Stromal cell of bone marrow (primary cell): ENCODE data around the gene SLC16A4.
"Not testable (repeated sequence)": the region's sequence is repeated elsewhere in the genome, so short reads cannot be mapped to it uniquely, and the experiment has no call there.

Experiments used
- DNase-seq: peaks from one replicate; pipeline ENCODE4 v3.0.0-alpha.2; 2012; ENCODE audit warnings: low read depth

SLC16A4 gene

DNA sequence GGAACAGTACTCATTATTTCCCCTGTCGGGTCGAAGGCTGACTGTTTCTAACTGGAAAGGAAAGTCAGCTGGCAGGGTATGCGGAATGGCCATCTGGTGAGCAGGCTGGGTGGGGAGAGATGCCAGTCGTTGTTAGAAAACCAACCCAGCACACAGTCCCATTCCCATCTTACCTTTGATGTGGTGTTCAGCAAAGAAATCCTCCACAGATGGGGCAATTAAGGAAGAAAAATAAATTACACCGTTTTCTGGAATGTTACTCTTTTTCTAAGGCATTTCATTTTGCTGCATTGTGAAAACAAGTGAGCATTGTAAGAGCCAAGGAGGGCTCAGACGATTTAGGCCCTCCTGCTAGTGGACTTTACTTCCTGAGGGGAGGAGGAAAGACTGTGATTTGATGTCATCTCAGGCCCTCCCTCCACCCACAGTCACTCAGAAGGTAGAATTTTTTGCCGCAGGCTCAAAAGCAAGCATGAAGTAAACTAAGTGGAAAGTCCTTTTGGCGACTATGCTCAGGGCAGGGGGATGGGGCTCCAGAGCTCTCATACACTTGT is at the start of gene SLC16A4:
Gene SLC16A4, minus strand, starts transcription at position 335 of the 554 bp plus-strand sequence. CDS start 1,703 bp downstream, outside the sequence.
- DNase-seq, result no peak

- not testable (repeated sequence) for DNase-seq
Measured at GRCh38 chr1:110439873-110440272, 49.0 kb upstream of the SLC16A4 start.

DNA sequence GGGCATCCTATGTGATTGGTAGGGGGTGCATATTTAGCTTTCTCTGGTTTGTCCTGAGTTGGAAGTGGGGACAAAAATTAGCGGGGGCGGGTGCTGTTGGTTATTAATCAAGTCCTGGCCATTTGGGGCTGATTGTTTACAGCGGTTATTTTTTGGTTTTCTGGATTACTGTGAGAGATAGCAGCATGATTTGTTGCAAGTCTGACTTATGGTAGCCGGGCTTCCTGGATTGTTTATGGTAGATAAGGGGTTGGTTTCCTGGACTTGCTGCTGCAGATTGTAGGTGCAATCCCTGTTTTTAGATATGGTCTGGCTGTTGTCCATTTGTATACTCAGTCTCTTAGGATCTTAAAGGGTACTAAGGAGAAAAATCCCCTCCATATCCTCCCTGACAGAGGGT is 48.1 kb upstream of the SLC16A4 start:
- no peak for DNase-seq

- not testable (repeated sequence) for DNase-seq
Measured at GRCh38 chr1:110437645-110438299, 46.9 kb upstream of the SLC16A4 start.

DNA sequence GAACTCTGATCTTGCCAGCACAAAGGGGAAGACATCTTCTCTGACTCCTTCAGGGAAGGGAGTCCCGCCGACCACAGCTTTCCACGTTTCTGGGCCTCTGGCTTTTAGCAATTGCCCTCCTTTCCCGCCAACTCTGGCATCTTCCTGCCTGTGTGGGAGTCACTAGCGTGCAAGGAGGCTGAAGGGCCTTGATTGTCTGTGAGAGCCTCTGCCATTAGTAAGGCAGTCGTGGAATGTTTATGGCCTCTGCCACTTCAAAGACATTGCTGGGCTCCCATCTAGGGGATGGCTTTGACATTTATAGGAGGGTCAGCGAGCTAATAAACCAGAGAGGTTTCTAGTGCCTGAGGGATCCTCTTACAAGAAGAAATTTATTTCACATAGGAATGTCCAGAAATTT is 45.8 kb upstream of the SLC16A4 start:
- no peak for DNase-seq

DNA sequence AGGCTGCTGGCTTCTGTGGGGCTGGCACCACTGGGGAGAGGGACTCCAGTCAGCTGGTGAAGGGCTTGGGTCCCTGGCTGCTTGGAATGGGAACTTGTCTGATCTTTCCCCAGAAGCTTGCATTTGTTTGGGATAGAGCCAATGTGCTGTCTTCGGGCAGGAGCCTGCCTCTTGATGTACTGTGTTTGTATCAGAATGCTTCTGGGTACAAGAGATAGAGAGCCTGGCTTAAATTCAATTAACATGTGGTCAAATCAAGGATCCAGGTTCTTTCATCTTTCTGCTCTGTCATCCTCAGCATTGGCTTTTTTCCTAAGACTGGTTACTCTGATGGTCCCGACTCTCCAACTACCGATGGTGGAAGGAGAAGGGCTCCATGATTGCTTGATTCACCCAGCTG is 44.1 kb upstream of the SLC16A4 start:
- no peak for DNase-seq

GRCh38 chr1:110433803-110434202 is 43.0 kb upstream of the SLC16A4 start:
- DNase-seq, result peak; percentile 35

DNA sequence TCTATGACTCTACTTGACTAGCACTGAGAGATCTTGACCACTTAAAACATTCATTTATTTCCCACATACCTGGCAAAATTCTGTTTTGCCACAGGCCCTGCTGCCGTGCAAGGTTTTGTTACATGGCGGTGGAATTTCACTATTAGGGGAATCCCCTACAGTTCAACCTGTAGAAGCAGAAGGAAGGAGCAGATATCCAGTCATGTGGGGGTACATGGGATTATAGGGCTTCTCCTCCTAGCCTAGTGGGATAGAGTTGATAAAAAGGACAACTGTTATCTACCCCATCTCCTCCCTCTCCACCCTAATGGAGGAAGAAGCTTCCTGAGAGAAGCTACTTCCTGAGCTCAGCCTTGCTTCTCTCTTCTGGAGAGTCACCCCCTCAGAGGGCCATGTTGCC is 42.4 kb upstream of the SLC16A4 start:
- no peak for DNase-seq

GRCh38 chr1:110430901-110431300 is 40.1 kb upstream of the SLC16A4 start:
- DNase-seq, result no peak

- DNase-seq, result no peak
Measured at GRCh38 chr1:110430366-110430765, 39.5 kb upstream of the SLC16A4 start.

- no peak for DNase-seq
Measured at GRCh38 chr1:110428946-110429345, 38.1 kb upstream of the SLC16A4 start.

GRCh38 chr1:110426854-110427253 is 36.0 kb upstream of the SLC16A4 start:
- no peak for DNase-seq

DNA sequence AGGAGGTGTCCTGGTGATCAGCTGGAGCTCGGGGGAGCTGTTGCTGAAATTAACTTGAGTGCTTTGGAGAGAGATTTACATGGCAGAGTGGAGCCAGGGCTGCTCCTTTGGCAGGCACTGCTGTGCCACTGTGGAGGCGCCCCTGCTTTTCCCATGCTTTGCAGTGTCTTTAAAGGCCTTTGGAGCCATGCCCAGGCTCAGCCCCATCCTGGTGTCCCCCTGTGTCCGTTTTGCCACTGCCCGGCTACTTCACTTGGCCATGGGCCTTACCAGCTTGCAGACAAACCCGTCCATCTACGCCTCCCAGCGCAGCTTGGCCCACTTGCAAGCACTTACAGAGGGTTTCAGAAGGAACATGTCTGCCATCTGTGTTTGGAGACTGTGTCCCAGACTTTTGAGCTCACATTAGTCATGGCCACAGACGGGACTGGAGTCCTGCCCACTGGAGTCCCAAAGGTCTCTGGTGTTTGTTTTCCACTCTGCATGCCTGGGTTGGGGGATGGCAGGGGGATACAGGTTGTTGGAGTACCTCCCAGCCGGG is 34.9 kb upstream of the SLC16A4 start:
- DNase-seq, result no peak

DNA sequence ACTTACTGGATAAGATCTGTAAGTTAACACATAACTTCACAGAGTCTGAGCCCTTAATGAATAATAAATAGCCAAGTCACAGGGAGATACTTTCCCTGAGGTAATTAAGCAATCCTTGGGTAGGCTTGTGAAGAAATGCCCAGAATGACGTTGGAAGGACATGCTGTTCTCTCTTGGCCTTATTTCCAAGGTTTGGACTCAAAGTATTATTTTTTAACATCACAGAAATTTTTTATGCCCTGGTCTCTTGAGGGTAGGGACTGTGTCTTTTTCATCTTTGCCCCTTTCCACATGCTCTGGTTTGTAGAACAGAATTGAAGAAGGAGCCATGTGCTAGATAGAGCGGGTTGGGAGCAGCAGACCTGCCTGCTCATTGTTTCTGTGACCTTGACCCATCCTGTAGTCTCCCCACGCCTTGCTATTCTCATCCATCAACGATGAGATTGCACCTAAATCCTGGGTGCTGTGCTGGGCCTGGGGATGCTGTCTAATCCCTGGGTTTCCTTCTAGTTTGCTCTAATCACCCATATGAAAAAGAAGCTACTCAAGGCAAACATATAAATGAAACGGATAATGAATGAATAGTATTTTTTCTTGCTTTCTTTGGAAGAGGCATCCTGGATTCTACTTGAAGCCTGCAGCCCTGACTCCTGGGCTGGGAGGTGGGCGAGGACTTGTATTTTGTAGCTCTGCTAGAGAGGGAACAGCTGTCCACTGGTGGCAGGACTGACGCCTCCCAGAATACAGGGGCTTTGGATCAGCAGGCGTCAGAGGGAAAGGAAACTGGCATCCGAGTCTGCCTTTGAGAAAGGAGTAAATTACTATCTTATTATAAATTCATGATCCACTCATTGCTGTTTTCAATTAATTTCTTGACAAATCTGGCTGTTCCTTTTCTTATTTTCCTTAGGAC is 34.1 kb upstream of the SLC16A4 start:
- DNase-seq, result no peak

DNA sequence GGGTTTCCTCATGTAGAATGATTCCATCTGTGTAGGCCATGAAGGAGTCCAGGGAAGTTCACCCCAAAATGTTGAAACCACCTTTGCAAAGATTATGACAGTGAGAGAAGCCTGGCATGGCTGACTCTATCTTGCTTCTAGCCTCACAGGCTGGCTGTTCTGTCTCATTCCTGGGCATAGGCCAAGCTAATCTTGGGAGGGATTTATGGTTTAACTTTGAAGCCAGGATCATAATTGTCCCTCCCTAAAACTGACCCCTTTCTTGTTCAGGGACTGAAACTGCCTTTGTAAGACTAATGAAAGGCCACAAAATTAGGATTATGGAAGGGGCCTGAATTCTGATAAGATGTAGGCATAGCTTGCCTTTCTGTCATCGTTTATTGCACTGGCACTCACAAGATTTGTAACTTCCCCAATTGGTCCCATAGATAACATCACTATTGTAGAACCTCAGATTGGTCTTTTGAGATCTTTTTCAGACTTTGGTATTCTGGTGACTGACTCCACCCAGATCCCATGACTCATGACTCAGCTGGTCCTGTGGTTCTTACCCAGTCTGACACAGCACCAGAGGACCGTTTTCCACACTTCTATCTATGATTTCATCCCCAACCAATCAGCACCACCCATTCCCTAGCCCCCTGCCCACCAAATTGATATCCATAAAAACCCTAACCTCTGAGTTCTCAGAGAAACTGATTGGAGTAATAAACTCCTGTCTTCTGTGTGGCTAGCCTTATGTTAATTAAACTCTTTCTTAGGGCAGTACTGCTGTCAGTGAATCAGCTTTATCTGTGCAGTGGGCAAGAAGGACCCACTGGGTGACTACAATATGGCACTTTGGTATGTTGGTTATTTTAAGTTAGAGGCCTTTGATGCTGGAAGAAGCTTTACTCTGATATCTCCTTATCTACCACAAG is 30.3 kb upstream of the SLC16A4 start:
- peak; percentile 72 for DNase-seq

- DNase-seq, result no peak
Measured at GRCh38 chr1:110420023-110420662, 29.3 kb upstream of the SLC16A4 start.

DNA sequence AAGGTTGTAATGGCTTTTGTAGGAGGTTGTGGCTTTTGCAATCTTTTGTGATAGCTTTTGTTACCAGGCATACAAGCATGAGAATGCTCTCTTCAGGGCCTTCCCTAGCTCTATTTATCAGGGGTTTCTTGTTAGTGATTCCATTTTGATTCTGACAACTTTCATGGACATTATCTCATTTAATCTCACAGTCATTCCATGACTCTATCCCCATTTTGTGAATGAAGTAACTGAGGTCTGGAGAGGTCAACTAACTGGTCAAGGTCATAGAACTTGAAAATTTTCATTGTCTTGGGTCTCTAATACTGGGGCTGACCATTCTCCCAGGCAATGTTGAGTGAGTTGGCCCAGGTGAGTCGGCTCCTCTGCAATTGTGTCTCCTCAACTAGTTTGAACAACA is 27.9 kb upstream of the SLC16A4 start:
- DNase-seq, result no peak

DNA sequence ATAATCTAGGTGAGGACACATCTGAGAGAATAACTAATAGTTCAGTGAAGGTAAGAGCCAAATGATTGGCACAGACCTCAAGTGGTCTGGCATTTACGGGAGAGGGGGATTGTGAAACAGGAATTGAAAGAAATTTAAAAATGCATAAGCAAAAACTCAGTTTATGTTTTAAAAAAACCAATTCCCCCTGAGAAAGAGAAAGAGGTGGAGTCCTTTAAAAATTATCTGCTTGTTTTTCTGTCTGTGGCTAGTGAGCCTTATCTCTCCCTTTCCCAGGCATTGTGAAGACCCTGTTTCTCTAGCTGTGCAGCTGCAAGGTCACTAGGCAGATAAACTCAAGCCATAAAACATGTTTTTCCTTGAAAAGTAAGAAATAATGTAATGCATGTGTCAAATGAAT is 22.2 kb upstream of the SLC16A4 start:
- DNase-seq, result not testable (repeated sequence)

DNA sequence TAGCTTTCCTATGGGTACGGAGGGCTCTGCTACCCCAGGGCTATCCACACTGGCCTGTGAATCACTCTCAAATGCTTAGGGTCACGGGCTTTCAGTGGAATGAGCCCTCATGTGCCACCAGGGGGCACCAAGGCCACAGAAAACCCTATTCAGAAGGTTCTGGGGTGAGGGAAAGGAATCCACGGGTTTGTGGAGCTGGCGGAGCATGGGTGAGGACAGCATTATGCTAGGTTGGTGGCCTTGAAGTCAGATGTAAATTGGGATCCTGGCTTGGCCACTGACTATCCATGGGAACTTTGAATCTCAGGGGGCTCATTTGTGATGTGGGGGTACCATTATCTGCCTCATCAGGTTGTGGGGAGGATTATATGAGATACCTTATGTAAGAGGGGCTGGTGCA is 21.8 kb upstream of the SLC16A4 start:
- peak; percentile 70 for DNase-seq

DNA sequence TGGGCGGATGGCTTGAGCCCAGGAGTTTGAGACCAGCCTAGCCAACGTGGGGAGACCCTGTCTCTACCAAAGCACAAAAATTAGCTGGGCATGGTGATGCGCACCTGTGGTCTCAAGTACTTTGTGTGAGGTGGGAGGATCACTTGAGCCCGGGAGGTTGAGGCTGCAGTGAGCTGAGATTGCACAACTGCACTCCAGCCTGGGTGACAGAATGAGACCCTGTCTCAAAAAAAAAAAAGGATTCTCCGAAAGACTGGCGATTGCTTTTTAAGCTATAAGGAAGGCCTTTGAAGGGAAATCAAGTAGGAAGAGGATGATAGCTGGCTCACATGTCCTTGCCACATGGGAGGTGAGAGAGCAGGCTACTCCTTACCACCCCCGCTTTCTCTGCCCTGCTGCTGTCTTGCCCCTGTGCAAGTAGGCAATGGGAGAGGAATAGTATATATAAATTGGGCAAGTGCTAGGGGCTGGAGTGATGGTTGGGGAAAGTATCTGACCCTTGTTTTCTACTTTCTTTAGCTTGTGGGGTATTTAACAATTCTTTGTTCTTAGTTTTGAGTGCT is 20.4 kb upstream of the SLC16A4 start:
- DNase-seq, result no peak

- DNase-seq, result no peak
Measured at GRCh38 chr1:110409316-110409715, 18.5 kb upstream of the SLC16A4 start.
